HepG2 (cell line): ENCODE data around the gene HLA-DPB1. TPM values are rescaled to one million over a fixed set of nuclear protein-coding genes. Genes with fewer than 3 reads are reported as not detected.

Experiments used
- ATAC-seq: fragments of 200-7000 bp; cut with Tn5 transposase; 3 replicates; pipeline ENCODE4 v1.9.1; 2020; ENCODE audit warnings: mild to moderate bottlenecking, moderate library complexity
- BruUV-seq: library from RNA; stranded (reverse); fragments of 400-500 nt; replicated peaks from 2 replicates; lab custom pipeline; 2021; lab: Mats Ljungman, UMichigan
- CTCF ChIA-PET: fragments of 300-600 bp; formaldehyde crosslinking; extraction: SDS; loops from one replicate; lab custom pipeline; 2021; ENCODE audit warnings: low total read pairs, inconsistent platforms, low intra/inter-chr PET ratio; lab: Yijun Ruan, JAX
- POLR2A ChIA-PET: fragments of 350-600 bp; sonication (Branson Sonifier 250); formaldehyde crosslinking; loops from one replicate; lab custom pipeline; 2020; ENCODE audit warnings: antibody characterized with exemption, inconsistent platforms; lab: Yijun Ruan, JAX
- DNase-seq: peaks from one replicate; pipeline ENCODE4 v3.0.0-alpha.2; 2015; ENCODE audit warnings: low spot score
- FAIRE-seq: peaks from 3 replicates; lab custom pipeline; 2011; peaks lifted over from hg19 to GRCh38; lab: Jason Lieb, UNC
- H2AFZ ChIP-seq: one replicate; pipeline ENCODE4 v1.6.1; 2011; ENCODE audit warnings: low read length, inconsistent platforms
- H3K27ac ChIP-seq: fragments of 300-600 bp; 3 replicates; pipeline ENCODE4 v1.8.0; 2011; ENCODE audit warnings: mixed run types, mild to moderate bottlenecking, mixed read lengths, low read length, inconsistent platforms; ENCODE audit not compliant: insufficient read depth; ENCODE audit errors: extremely low read length
- H3K27me3 ChIP-seq, 2 experiments: fragments of 200-600 bp in 1 of 2; 2 replicates in 1 of 2; 3 replicates in 1 of 2; pipeline versions ENCODE4 v1.6.0 to v1.8.0; 2011; ENCODE audit warnings: low read length in 2 of 2, mild to moderate bottlenecking in 2 of 2, moderate library complexity in 2 of 2, inconsistent platforms in 1 of 2; ENCODE audit not compliant: insufficient read depth in 2 of 2, control insufficient read depth in 1 of 2
- H3K36me3 ChIP-seq, 2 experiments: fragments of 200-600 bp in 1 of 2; replicated peaks in 1 of 2; 2 replicates in 1 of 2; 3 replicates in 1 of 2; pipeline versions ENCODE4 v1.5.1 to v1.8.0; 2011; ENCODE audit warnings: low read length in 2 of 2, inconsistent platforms in 1 of 2; ENCODE audit not compliant: insufficient read depth in 2 of 2, control insufficient read depth in 1 of 2
- H3K4me1 ChIP-seq: 2 replicates; pipeline ENCODE4 v1.5.1; 2012; ENCODE audit warnings: low read length, inconsistent platforms; ENCODE audit not compliant: insufficient read depth
- H3K4me2 ChIP-seq: 2 replicates; pipeline ENCODE4 v1.6.0; 2011; ENCODE audit warnings: low read depth, low read length, inconsistent platforms
- H3K4me3 ChIP-seq, 3 experiments: fragments of 200-600 bp in 1 of 3; sonication (generic), shearing (Covaris generic) in 1 of 3; replicated peaks in 1 of 3; 2 replicates each; pipeline ENCODE4 v1.5.1; 2011 to 2016; ENCODE audit warnings: low read length in 3 of 3, inconsistent platforms in 2 of 3, low read depth in 2 of 3, mild to moderate bottlenecking in 2 of 3, control low read depth in 1 of 3, mixed read lengths in 1 of 3; ENCODE audit not compliant: insufficient read depth in 1 of 3
- H3K79me2 ChIP-seq: one replicate; pipeline ENCODE4 v1.6.1; 2011; ENCODE audit warnings: low read length, inconsistent platforms; ENCODE audit not compliant: insufficient read depth
- H3K9ac ChIP-seq: 2 replicates; pipeline ENCODE4 v1.6.0; 2011; ENCODE audit warnings: mild to moderate bottlenecking, low read depth, low read length, inconsistent platforms; ENCODE audit not compliant: insufficient read depth
- H3K9me3 ChIP-seq: 2 replicates; pipeline ENCODE4 v1.5.1; 2012; ENCODE audit warnings: mild to moderate bottlenecking, low read length
- H4K20me1 ChIP-seq: 2 replicates; pipeline ENCODE4 v1.6.0; 2011; ENCODE audit warnings: inconsistent platforms, mild to moderate bottlenecking, low read length, moderate library complexity; ENCODE audit not compliant: insufficient read depth
- GPN1 ChIP-seq: sonication (generic); formaldehyde crosslinking; IDR thresholded peaks from 2 replicates; pipeline ENCODE4 v1.5.1; 2020; ENCODE audit warnings: missing genetic modification reagents, borderline replicate concordance
- HNRNPUL1 ChIP-seq: fragments of 200-400 bp; formaldehyde crosslinking; IDR thresholded peaks from 2 replicates; pipeline ENCODE4 v1.6.1; 2017; ENCODE audit warnings: low read depth, mild to moderate bottlenecking, low read length, moderate library complexity
- KAT7 ChIP-seq: IDR thresholded peaks from 2 replicates; pipeline ENCODE4 v1.6.1; 2018; ENCODE audit warnings: borderline replicate concordance, missing compliant biosample characterization
- NFATC3 ChIP-seq: sonication (generic); formaldehyde crosslinking; IDR thresholded peaks from 2 replicates; pipeline ENCODE4 v1.5.1; 2020; ENCODE audit warnings: mild to moderate bottlenecking, missing genetic modification reagents
- PITX1 ChIP-seq: sonication (generic); formaldehyde crosslinking; IDR thresholded peaks from 2 replicates; pipeline ENCODE4 v1.5.1; 2020; ENCODE audit warnings: mild to moderate bottlenecking, missing genetic modification reagents
- RBM39 ChIP-seq: fragments of 200-400 bp; formaldehyde crosslinking; IDR thresholded peaks from one replicate; pipeline ENCODE4 v1.6.1; 2018; ENCODE audit warnings: antibody characterized with exemption, mild to moderate bottlenecking, low read depth, low read length; ENCODE audit not compliant: poor library complexity, severe bottlenecking
- RCOR2 ChIP-seq: IDR thresholded peaks from 2 replicates; pipeline ENCODE4 v1.6.1; 2016; ENCODE audit warnings: missing biosample characterization, missing genetic modification reagents
- RFX5 ChIP-seq: IDR thresholded peaks from 2 replicates; pipeline ENCODE4 v1.6.1; 2011; ENCODE audit warnings: low read depth, low read length, improper control_type of control experiment
- RFXANK ChIP-seq: IDR thresholded peaks from 2 replicates; pipeline ENCODE4 v1.6.1; 2016
- RFXAP ChIP-seq: sonication (generic); formaldehyde crosslinking; IDR thresholded peaks from 2 replicates; pipeline ENCODE4 v1.4.0; 2020; ENCODE audit warnings: missing genetic modification reagents, borderline replicate concordance
- SOX5 ChIP-seq: IDR thresholded peaks from 2 replicates; pipeline ENCODE4 v1.6.1; 2016; ENCODE audit warnings: borderline replicate concordance
- SP4 ChIP-seq: sonication (generic); formaldehyde crosslinking; IDR thresholded peaks from 2 replicates; pipeline ENCODE4 v1.8.1; 2023; ENCODE audit warnings: mild to moderate bottlenecking, missing genetic modification reagents
- ZNF282 ChIP-seq: fragments of 450-650 bp; IDR thresholded peaks from 2 replicates; pipeline ENCODE4 v1.6.1; 2018; ENCODE audit not compliant: partially characterized antibody
- ZNF563 ChIP-seq: sonication (generic); formaldehyde crosslinking; IDR thresholded peaks from 2 replicates; pipeline ENCODE4 v1.8.0; 2022; ENCODE audit warnings: mild to moderate bottlenecking, moderate library complexity, missing genetic modification reagents
- WGBS: methylation state at CpG from one replicate; pipeline ENCODE4 v1.1.6; 2017; ENCODE audit warnings: low lambda C conversion rate; 5-methylcytosine and 5-hydroxymethylcytosine counted together
- in situ Hi-C: cut with HindIII; loops from 2 replicates; pipeline ENCODE4 v1.10.0; 2017; ENCODE audit warnings: low pct_unique_long_range_greater_than_20kb; ENCODE audit not compliant: extremely low pct_ligation_motif_present
- intact Hi-C: fragments of 100-400 bp; cut with micrococcal nuclease; formaldehyde crosslinking; loops from one replicate; pipeline ENCODE4 v1.10.0; 2022; ENCODE audit not compliant: unreplicated experiment
- polyA plus RNA-seq, 8 experiments: library from polyadenylated mRNA; depleted of rRNA in 3 of 8; stranded (reverse) in 7 of 8; unstranded in 1 of 8; fragments of >200 nt; fragmentation: Illumina TruSeq in 4 of 8; extraction: Trizol in 4 of 8; gene quantifications; 2 replicates each; pipeline versions ENCODE4 v1.2.1 to v1.2.3, GENCODE V29; 2011 to 2016; ENCODE audit warnings: low read depth in 4 of 8, missing spikeins in 1 of 8, mixed read lengths in 1 of 8; ENCODE audit not compliant: insufficient read depth in 1 of 8
- total RNA-seq, 5 experiments: library from RNA; depleted of rRNA; stranded (reverse); fragments of >200 nt; fragmentation: Illumina TruSeq; extraction: Trizol; gene quantifications; 2 replicates each; pipeline ENCODE4 v1.2.3, GENCODE V29; 2016; ENCODE audit warnings: low read depth in 1 of 5
- TF ChIP-seq, protein P1 (sequence below): sonication (generic); formaldehyde crosslinking; IDR thresholded peaks from 2 replicates; pipeline ENCODE4 v1.4.0; 2020; ENCODE audit warnings: missing genetic modification reagents

HLA-DPB1 gene
- total and polyA plus RNA-seq, 2 of the 13 experiments (the other 11 are each of a cell fraction or from before 2014, with no cell fraction given): not detected

DNA sequence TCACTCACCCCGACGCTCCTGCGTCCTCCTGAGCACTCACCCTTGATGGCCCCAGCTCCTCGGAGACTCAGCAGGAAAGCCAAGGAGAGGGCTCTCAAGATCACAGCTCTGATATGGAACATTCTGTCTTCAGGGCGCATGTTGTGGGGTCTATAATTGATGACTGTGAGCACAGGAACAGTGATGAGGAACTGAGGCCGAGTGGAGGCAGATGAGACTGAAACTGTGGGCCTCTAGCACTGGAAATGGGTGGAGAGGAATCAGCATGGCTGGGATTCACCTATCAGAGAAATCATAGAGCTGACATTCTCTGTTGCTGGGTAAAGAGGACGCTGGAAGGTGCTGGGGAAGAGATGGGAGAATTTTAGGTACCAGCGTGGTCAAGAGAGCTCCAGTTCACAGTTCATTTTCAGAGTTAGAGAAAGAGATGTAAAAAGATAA, 2.3 kb upstream of the HLA-DPB1 start, which contains the start of gene HLA-DPA1:
TSS of gene HLA-DPA1 (minus strand) at position 219 of the 441 bp plus-strand sequence.
- Histone ChIP-seq H3K4me3 (no peak within 1 kb of the TSS), H4K20me1 (no peaks in the 10 kb centered on the region), H3K9me3 (no peaks in the 10 kb centered on the region), H3K4me1 (no peaks in the 10 kb centered on the region), H3K9ac (no peak within 1 kb of the TSS), H3K36me3 (no peaks in the 10 kb centered on the region), H3K27ac (no peak within 1 kb of the TSS), H3K27me3 (peaks cover 0 to 14% of the 10 kb centered on the region in 2 experiments; a peak in 4 of 5 replicates), H3K79me2 (no peaks in the 10 kb centered on the region), H3K4me2 (no peak within 1 kb of the TSS), H2AFZ (no peak within 1 kb of the TSS)
- BruUV-seq: no TSS peak
- CTCF ChIA-PET: no interaction called here
- WGBS: 11% methylated on average over 8 of the region's 8 CpGs
- in situ Hi-C loops: no loop called here
- peak; percentile 98 for TF ChIP-seq RFX5
- TF ChIP-seq ZNF282: no peak
- peak; percentile 98 for TF ChIP-seq RFXAP (CRISPR knock-in tag)
- TF ChIP-seq RFXANK (CRISPR knock-in tag): peak; percentile 98
- TF ChIP-seq GPN1 (CRISPR knock-in tag): no peak
- no peak for DNase-seq
- POLR2A ChIA-PET: no interaction called here
- intact Hi-C loops: no loop called here
- FAIRE-seq: peak; percentile 60
- peak; percentile 39; the same call in 1 of the 3 replicates for ATAC-seq

DNA sequence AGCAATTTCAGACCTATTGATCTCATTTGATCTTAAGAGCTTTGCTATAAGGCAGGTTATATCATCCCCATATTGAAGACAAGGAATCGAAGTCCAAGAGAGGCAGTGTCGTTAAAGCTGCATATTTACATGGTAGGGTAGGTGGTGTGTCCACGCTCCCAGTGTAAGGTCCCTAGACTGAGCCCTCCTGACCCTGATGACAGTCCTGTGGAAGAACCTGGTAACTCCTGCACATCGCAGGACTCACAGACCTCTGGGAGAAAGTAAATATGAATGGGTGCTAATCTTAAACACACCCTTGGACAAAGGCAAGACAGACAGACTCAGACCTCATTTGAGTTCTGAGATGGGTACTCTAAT, 602 bp upstream of the HLA-DPB1 start:
- peaks cover 0 to 30% of the 10 kb centered on the region in 2 experiments; a peak in 4 of 5 replicates for H3K27me3 ChIP-seq
- H3K4me1 ChIP-seq: no peaks in the 10 kb centered on the region
- H3K79me2 ChIP-seq: no peaks in the 10 kb centered on the region
- no peak overlapping the region for H2AFZ ChIP-seq
- H3K4me3 ChIP-seq: no peak overlapping the region
- in situ Hi-C loops (no loop called here), intact Hi-C loops (no loop called here)
- no peak for FAIRE-seq
- no peaks in the 10 kb centered on the region for H3K36me3 ChIP-seq
- no TSS peak for BruUV-seq
- ChIA-PET POLR2A (interaction anchor here (0.6 kb wide), 1 partner anchor 124 kb away, joined by 3 read pairs; no protein-coding TSS in a partner anchor), CTCF (no interaction called here)
- TF ChIP-seq NFATC3 (CRISPR knock-in tag) (no peak), PITX1 (CRISPR knock-in tag) (no peak), SOX5 (CRISPR knock-in tag) (no peak), RCOR2 (CRISPR knock-in tag) (no peak), KAT7 (CRISPR knock-in tag) (no peak), ZNF563 (no peak), RBM39 (no peak), SP4 (no peak), HNRNPUL1 (no peak)
- TF ChIP-seq, protein P1, sequence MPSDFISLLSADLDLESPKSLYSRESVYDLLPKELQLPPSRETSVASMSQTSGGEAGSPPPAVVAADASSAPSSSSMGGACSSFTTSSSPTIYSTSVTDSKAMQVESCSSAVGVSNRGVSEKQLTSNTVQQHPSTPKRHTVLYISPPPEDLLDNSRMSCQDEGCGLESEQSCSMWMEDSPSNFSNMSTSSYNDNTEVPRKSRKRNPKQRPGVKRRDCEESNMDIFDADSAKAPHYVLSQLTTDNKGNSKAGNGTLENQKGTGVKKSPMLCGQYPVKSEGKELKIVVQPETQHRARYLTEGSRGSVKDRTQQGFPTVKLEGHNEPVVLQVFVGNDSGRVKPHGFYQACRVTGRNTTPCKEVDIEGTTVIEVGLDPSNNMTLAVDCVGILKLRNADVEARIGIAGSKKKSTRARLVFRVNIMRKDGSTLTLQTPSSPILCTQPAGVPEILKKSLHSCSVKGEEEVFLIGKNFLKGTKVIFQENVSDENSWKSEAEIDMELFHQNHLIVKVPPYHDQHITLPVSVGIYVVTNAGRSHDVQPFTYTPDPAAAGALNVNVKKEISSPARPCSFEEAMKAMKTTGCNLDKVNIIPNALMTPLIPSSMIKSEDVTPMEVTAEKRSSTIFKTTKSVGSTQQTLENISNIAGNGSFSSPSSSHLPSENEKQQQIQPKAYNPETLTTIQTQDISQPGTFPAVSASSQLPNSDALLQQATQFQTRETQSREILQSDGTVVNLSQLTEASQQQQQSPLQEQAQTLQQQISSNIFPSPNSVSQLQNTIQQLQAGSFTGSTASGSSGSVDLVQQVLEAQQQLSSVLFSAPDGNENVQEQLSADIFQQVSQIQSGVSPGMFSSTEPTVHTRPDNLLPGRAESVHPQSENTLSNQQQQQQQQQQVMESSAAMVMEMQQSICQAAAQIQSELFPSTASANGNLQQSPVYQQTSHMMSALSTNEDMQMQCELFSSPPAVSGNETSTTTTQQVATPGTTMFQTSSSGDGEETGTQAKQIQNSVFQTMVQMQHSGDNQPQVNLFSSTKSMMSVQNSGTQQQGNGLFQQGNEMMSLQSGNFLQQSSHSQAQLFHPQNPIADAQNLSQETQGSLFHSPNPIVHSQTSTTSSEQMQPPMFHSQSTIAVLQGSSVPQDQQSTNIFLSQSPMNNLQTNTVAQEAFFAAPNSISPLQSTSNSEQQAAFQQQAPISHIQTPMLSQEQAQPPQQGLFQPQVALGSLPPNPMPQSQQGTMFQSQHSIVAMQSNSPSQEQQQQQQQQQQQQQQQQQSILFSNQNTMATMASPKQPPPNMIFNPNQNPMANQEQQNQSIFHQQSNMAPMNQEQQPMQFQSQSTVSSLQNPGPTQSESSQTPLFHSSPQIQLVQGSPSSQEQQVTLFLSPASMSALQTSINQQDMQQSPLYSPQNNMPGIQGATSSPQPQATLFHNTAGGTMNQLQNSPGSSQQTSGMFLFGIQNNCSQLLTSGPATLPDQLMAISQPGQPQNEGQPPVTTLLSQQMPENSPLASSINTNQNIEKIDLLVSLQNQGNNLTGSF (CRISPR knock-in tag): no peak
- WGBS: under 1% methylated on average over 4 of the region's 4 CpGs
- no peak overlapping the region for H3K4me2 ChIP-seq
- no peak overlapping the region for H3K9ac ChIP-seq
- no peak overlapping the region for H3K27ac ChIP-seq
- H3K9me3 ChIP-seq: no peaks in the 10 kb centered on the region
- H4K20me1 ChIP-seq: no peaks in the 10 kb centered on the region
- no peak for DNase-seq
- no peak for ATAC-seq
